H9 (cell line): ENCODE measurements around the gene WARS2. TPM values are rescaled to one million over a fixed set of nuclear protein-coding genes. Genes with fewer than 3 reads are reported as not detected.

ENCODE experiments used
- DNase-seq: peaks from one replicate; pipeline ENCODE4 v3.0.0-alpha.2; 2017
- H2AFZ ChIP-seq: one replicate; pipeline ENCODE4 v1.6.1; 2013; ENCODE audit warnings: mild to moderate bottlenecking, low read length, control low read depth, moderate library complexity
- H2AK5ac ChIP-seq: 2 replicates; pipeline ENCODE4 v1.6.1; 2013; ENCODE audit warnings: low read length, control low read depth, mixed read lengths; ENCODE audit not compliant: insufficient read length
- H2BK120ac ChIP-seq: one replicate; pipeline ENCODE4 v1.6.1; 2013; ENCODE audit warnings: low read depth, mild to moderate bottlenecking, low read length, control low read depth, inconsistent platforms; ENCODE audit not compliant: poor library complexity, severe bottlenecking
- H2BK12ac ChIP-seq: 2 replicates; pipeline ENCODE4 v1.6.1; 2013; ENCODE audit warnings: low read length, control low read depth, mixed read lengths, low read depth; ENCODE audit not compliant: insufficient read length
- H2BK15ac ChIP-seq: 2 replicates; pipeline ENCODE4 v1.6.1; 2013; ENCODE audit warnings: low read depth, low read length, control low read depth
- H2BK20ac ChIP-seq: one replicate; pipeline ENCODE4 v1.6.1; 2013; ENCODE audit warnings: low read depth, mild to moderate bottlenecking, low read length, control low read depth, inconsistent platforms; ENCODE audit not compliant: poor library complexity, severe bottlenecking
- H2BK5ac ChIP-seq: 2 replicates; pipeline ENCODE4 v1.6.1; 2013; ENCODE audit warnings: low read length, control low read depth, mixed read lengths; ENCODE audit not compliant: insufficient read length
- H3K14ac ChIP-seq: 2 replicates; pipeline ENCODE4 v1.6.1; 2013; ENCODE audit warnings: low read length, control low read depth; ENCODE audit not compliant: insufficient read depth
- H3K18ac ChIP-seq: 2 replicates; pipeline ENCODE4 v1.6.1; 2013; ENCODE audit warnings: low read depth, mild to moderate bottlenecking, mixed read lengths, low read length, control low read depth; ENCODE audit not compliant: insufficient read length
- H3K23ac ChIP-seq: 2 replicates; pipeline ENCODE4 v1.6.1; 2013; ENCODE audit warnings: low read length, control low read depth, mixed read lengths, low read depth; ENCODE audit not compliant: insufficient read length
- H3K23me2 ChIP-seq: 2 replicates; pipeline ENCODE4 v1.6.1; 2013; ENCODE audit warnings: low read depth, mild to moderate bottlenecking, mixed read lengths, low read length, control low read depth; ENCODE audit not compliant: insufficient read length, poor library complexity, severe bottlenecking
- H3K27ac ChIP-seq: 2 replicates; pipeline ENCODE4 v1.5.1; 2013; ENCODE audit warnings: low read length, control low read depth, mixed read lengths, low read depth; ENCODE audit not compliant: insufficient read length
- H3K27me3 ChIP-seq: 2 replicates; pipeline ENCODE4 v1.6.1; 2013; ENCODE audit warnings: low read length, control low read depth, inconsistent platforms; ENCODE audit not compliant: insufficient read depth
- H3K4ac ChIP-seq: 2 replicates; pipeline ENCODE4 v1.6.1; 2013; ENCODE audit warnings: low read depth, mild to moderate bottlenecking, control low read depth, inconsistent platforms, low read length, moderate library complexity
- H3K4me1 ChIP-seq: 2 replicates; pipeline ENCODE4 v1.6.1; 2013; ENCODE audit warnings: low read length, control low read depth, inconsistent platforms; ENCODE audit not compliant: insufficient read depth
- H3K4me2 ChIP-seq: 2 replicates; pipeline ENCODE4 v1.6.1; 2013; ENCODE audit warnings: low read length, control low read depth, mixed read lengths; ENCODE audit not compliant: insufficient read length, insufficient read depth
- H3K56ac ChIP-seq: 2 replicates; pipeline ENCODE4 v1.6.1; 2013; ENCODE audit warnings: low read depth, mild to moderate bottlenecking, mixed read lengths, low read length, control low read depth; ENCODE audit not compliant: insufficient read length
- H3K79me1 ChIP-seq: 2 replicates; pipeline ENCODE4 v1.6.1; 2013; ENCODE audit warnings: low read depth, mild to moderate bottlenecking, moderate library complexity, low read length, control low read depth, inconsistent platforms; ENCODE audit not compliant: insufficient read depth, poor library complexity, severe bottlenecking
- H3K79me2 ChIP-seq: 2 replicates; pipeline ENCODE4 v1.6.1; 2013; ENCODE audit warnings: low read length, control low read depth, inconsistent platforms; ENCODE audit not compliant: insufficient read depth
- H3K9ac ChIP-seq: 2 replicates; pipeline ENCODE4 v1.6.1; 2013; ENCODE audit warnings: low read length, control low read depth, mixed read lengths; ENCODE audit not compliant: insufficient read length; ENCODE audit errors: extremely low read depth
- H3K9me3 ChIP-seq: one replicate; pipeline ENCODE4 v1.6.1; 2013; ENCODE audit warnings: low read depth, low read length, inconsistent platforms; ENCODE audit not compliant: control insufficient read depth
- H3T11ph ChIP-seq: one replicate; pipeline ENCODE4 v1.6.1; 2013; ENCODE audit warnings: mild to moderate bottlenecking, low read length, control low read depth, inconsistent platforms
- H4K20me1 ChIP-seq: one replicate; pipeline ENCODE4 v1.6.1; 2013; ENCODE audit not compliant: control insufficient read depth, insufficient read length, insufficient read depth
- H4K5ac ChIP-seq: 2 replicates; pipeline ENCODE4 v1.6.1; 2013; ENCODE audit warnings: low read depth, mild to moderate bottlenecking, mixed read lengths, low read length, control low read depth; ENCODE audit not compliant: insufficient read length
- H4K8ac ChIP-seq: replicated peaks from 2 replicates; pipeline ENCODE4 v1.6.1; 2013; ENCODE audit warnings: low read length, control low read depth, mixed read lengths, low read depth; ENCODE audit not compliant: insufficient read length
- H4K91ac ChIP-seq: 2 replicates; pipeline ENCODE4 v1.6.1; 2013; ENCODE audit warnings: low read depth, mild to moderate bottlenecking, moderate library complexity, mixed read lengths, low read length, control low read depth; ENCODE audit not compliant: insufficient read length
- H3K27ac Mint-ChIP-seq, 3 experiments: 2 replicates in 2 of 3; 3 replicates in 1 of 3; pipeline ENCODE4 v1.8.0; 2020 to 2021; ENCODE audit warnings: mixed read lengths in 3 of 3, mild to moderate bottlenecking in 1 of 3, moderate library complexity in 1 of 3
- H3K27me3 Mint-ChIP-seq: 2 replicates; pipeline ENCODE4 v1.8.0; 2021; ENCODE audit warnings: low read depth, mild to moderate bottlenecking, moderate library complexity, mixed read lengths
- H3K36me3 Mint-ChIP-seq, 3 experiments: 2 replicates in 2 of 3; 3 replicates in 1 of 3; pipeline ENCODE4 v1.8.0; 2020 to 2021; ENCODE audit warnings: low read depth in 3 of 3, mixed read lengths in 3 of 3; ENCODE audit not compliant: insufficient read depth in 1 of 3
- H3K4me1 Mint-ChIP-seq, 2 experiments: 2 replicates each; pipeline ENCODE4 v1.8.0; 2020; ENCODE audit warnings: mixed read lengths in 2 of 2
- H3K4me3 Mint-ChIP-seq, 2 experiments: 2 replicates in 1 of 2; 3 replicates in 1 of 2; pipeline ENCODE4 v1.8.0; 2020 to 2021; ENCODE audit warnings: mild to moderate bottlenecking in 2 of 2, mixed read lengths in 2 of 2, moderate library complexity in 1 of 2
- H3K9me3 Mint-ChIP-seq, 2 experiments: 2 replicates in 1 of 2; 3 replicates in 1 of 2; pipeline ENCODE4 v1.8.0; 2020; ENCODE audit warnings: mild to moderate bottlenecking in 2 of 2, mixed read lengths in 2 of 2, moderate library complexity in 1 of 2
- CTCF ChIP-seq: fragments of 200-600 bp; sonication (generic); conservative IDR thresholded peaks from 3 replicates; pipeline ENCODE4 v1.8.0; 2021; ENCODE audit warnings: antibody characterized with exemption, mild to moderate bottlenecking
- WGBS: extraction: QIAGEN DNeasy Blood & Tissue Kit; methylation state at CpG from one replicate; pipeline ENCODE4 v1.1.7; 2013; ENCODE audit warnings: missing lambda C conversion rate, low lambda C conversion rate, mixed read lengths; ENCODE audit not compliant: insufficient read length; ENCODE audit errors: extremely low coverage; 5-methylcytosine and 5-hydroxymethylcytosine counted together
- total RNA-seq: library from RNA; stranded (reverse); gene quantifications from 2 replicates; pipeline ENCODE4 v1.2.1, GENCODE V29; 2021

WARS2 gene
- total RNA-seq, 1 experiment from 2014 or later, result 9.7 TPM

GRCh38 chr1:118989878-118990378 is 150.5 kb downstream of the WARS2 start:
- peaks cover 90% of the 10 kb centered on the region for H3K27me3 ChIP-seq
- H3K79me2 ChIP-seq, result no peaks in the 10 kb centered on the region
- H2BK120ac ChIP-seq, result no peak overlapping the region
- H3K23me2 ChIP-seq, result peaks cover 16% of the 10 kb centered on the region
- H3K23ac ChIP-seq, result no peak overlapping the region
- no peak overlapping the region for H3K18ac ChIP-seq
- no peak overlapping the region for H3T11ph ChIP-seq
- no peak overlapping the region for H2BK20ac ChIP-seq
- no peaks in the 10 kb centered on the region for H4K20me1 ChIP-seq
- H2AK5ac ChIP-seq, result no peak overlapping the region
- H3K4me1 Mint-ChIP-seq, result peaks cover 49 to 73% of the 10 kb centered on the region in 2 experiments
- no peak overlapping the region for H2BK5ac ChIP-seq
- H3K9me3 ChIP-seq, result no peaks in the 10 kb centered on the region
- no peak overlapping the region for H4K8ac ChIP-seq
- peaks cover 2 to 9% of the 10 kb centered on the region in 2 experiments; a peak in 4 of 5 replicates for H3K9me3 Mint-ChIP-seq
- H3K9ac ChIP-seq, result no peak overlapping the region
- no peak overlapping the region for H3K14ac ChIP-seq
- H3K27ac ChIP-seq, result no peak overlapping the region
- whole genome bisulfite sequencing, result no CpG with 5 or more reads among the region's 22 CpGs
- H3K4me3 Mint-ChIP-seq, result peak overlapping the region; percentile 44 to 84; a peak in 4 of 5 replicates
- H3K27ac Mint-ChIP-seq, result no peak overlapping the region
- no peak for TF ChIP-seq CTCF
- peak; percentile 74 for DNase-seq
- H3K36me3 Mint-ChIP-seq, result peaks cover 0 to 3% (median 2%) of the 10 kb centered on the region in 3 experiments; a peak in 1 of 7 replicates
- H2BK15ac ChIP-seq, result no peak overlapping the region
- no peaks in the 10 kb centered on the region for H3K79me1 ChIP-seq
- H3K4me2 ChIP-seq, result peak overlapping the region; percentile 67
- no peak overlapping the region for H4K91ac ChIP-seq
- no peak overlapping the region for H2AFZ ChIP-seq
- no peak overlapping the region for H3K56ac ChIP-seq
- peaks cover 100% of the 10 kb centered on the region for H3K27me3 Mint-ChIP-seq
- no peak overlapping the region for H3K4ac ChIP-seq
- H2BK12ac ChIP-seq, result no peak overlapping the region
- peaks cover 6% of the 10 kb centered on the region for H3K4me1 ChIP-seq
- no peak overlapping the region for H4K5ac ChIP-seq
